ENCODE measurements around the gene DENND1B. TPM values are rescaled to one million over a fixed set of nuclear protein-coding genes. Genes with fewer than 3 reads are reported as not detected.

Gene DENND1B
- total and polyA plus RNA-seq, 2 of the 13 experiments (the other 11 are each of a cell fraction or from before 2014, with no cell fraction given), result 2.6 to 5.7 TPM

DNA sequence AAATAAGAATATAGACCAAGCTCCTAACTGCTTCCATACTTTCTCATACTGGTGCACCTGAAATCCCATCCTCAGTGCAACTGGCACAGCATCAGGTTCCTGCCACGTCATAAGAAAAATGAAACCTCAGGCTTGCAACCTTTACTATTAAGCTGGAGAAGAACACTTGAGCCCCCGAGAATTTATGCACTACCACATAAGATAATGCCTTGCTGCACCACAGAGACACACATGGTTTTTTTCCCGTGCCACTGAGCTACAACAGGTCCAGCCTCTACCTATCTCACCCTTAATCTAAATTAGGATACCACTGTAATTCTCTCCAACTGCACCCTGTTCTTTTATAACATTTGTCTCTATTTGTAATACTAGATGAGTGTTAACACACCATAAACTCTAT is 174.5 kb downstream of the DENND1B start:
- FAIRE-seq, result no peak
- H4K20me1 ChIP-seq (ENCODE audit: insufficient read depth, low read length), result no peaks in the 10 kb centered on the region
- no peaks in the 10 kb centered on the region for H3K9me3 ChIP-seq (ENCODE audit: low read length)
- H3K79me2 ChIP-seq (ENCODE audit: insufficient read depth, low read length), result no peaks in the 10 kb centered on the region
- no peaks in the 10 kb centered on the region for H3K27me3 ChIP-seq (ENCODE audit: control insufficient read depth in 1 of 2, insufficient read depth in 2 of 2, low read length in 2 of 2)
- ChIA-PET POLR2A (no interaction called here), CTCF (ENCODE audit: low intra/inter-chr PET ratio, low total read pairs) (no interaction called here)
- H2AFZ ChIP-seq (ENCODE audit: low read length), result no peak overlapping the region
- intact Hi-C loops (cut with micrococcal nuclease; ENCODE audit: unreplicated experiment) (no loop called here), in situ Hi-C loops (cut with HindIII; ENCODE audit: extremely low pct_ligation_motif_present, low pct_unique_long_range_greater_than_20kb) (no loop called here)
- no peak overlapping the region for H3K27ac ChIP-seq (ENCODE audit: extremely low read length, insufficient read depth, low read length)
- WGBS (ENCODE audit: low lambda C conversion rate), result 93% methylated on average over 3 of the region's 3 CpGs
- TF ChIP-seq ATRX (CRISPR knock-in tag; IDR thresholded peaks at IDR 0.05; ENCODE audit: borderline replicate concordance), result no peak
- no peak for DNase-seq (ENCODE audit: low spot score)
- H3K4me3 ChIP-seq (replicated peaks in 1 of 3; ENCODE audit: insufficient read depth in 1 of 3, low read depth in 2 of 3, low read length in 3 of 3), result no peak overlapping the region
- no peak for ATAC-seq
- H3K36me3 ChIP-seq (replicated peaks in 1 of 2; ENCODE audit: control insufficient read depth in 1 of 2, insufficient read depth in 2 of 2, low read length in 2 of 2), result no peaks in the 10 kb centered on the region
- no peak overlapping the region for H3K9ac ChIP-seq (ENCODE audit: insufficient read depth, low read depth, low read length)
- no TSS peak for BruUV-seq (replicated peaks)
- H3K4me1 ChIP-seq (ENCODE audit: insufficient read depth, low read length), result peaks cover 8% of the 10 kb centered on the region; the same call in 1 of the 2 replicates
- no peak overlapping the region for H3K4me2 ChIP-seq (ENCODE audit: low read depth, low read length)

GRCh38 chr1:197599789-197600188 is 175.5 kb downstream of the DENND1B start:
- CTCF ChIA-PET (ENCODE audit: low intra/inter-chr PET ratio, low total read pairs), result no interaction called here
- H3K79me2 ChIP-seq (ENCODE audit: insufficient read depth, low read length), result no peaks in the 10 kb centered on the region
- DNase-seq (ENCODE audit: low spot score) (no peak), FAIRE-seq (no peak), ATAC-seq (no peak)
- H3K4me2 ChIP-seq (ENCODE audit: low read depth, low read length), result no peak overlapping the region
- H2AFZ ChIP-seq (ENCODE audit: low read length), result no peak overlapping the region
- POLR2A ChIA-PET, result no interaction called here
- H3K27ac ChIP-seq (ENCODE audit: extremely low read length, insufficient read depth, low read length), result no peak overlapping the region
- in situ Hi-C loops (cut with HindIII; ENCODE audit: extremely low pct_ligation_motif_present, low pct_unique_long_range_greater_than_20kb) (no loop called here), intact Hi-C loops (cut with micrococcal nuclease; ENCODE audit: unreplicated experiment) (no loop called here)
- no TSS peak for BruUV-seq (replicated peaks)
- no peaks in the 10 kb centered on the region for H3K9me3 ChIP-seq (ENCODE audit: low read length)
- H4K20me1 ChIP-seq (ENCODE audit: insufficient read depth, low read length), result no peaks in the 10 kb centered on the region
- H3K4me1 ChIP-seq (ENCODE audit: insufficient read depth, low read length), result peaks cover 8% of the 10 kb centered on the region; the same call in 1 of the 2 replicates
- no peak overlapping the region for H3K4me3 ChIP-seq (replicated peaks in 1 of 3; ENCODE audit: insufficient read depth in 1 of 3, low read depth in 2 of 3, low read length in 3 of 3)
- no peak overlapping the region for H3K9ac ChIP-seq (ENCODE audit: insufficient read depth, low read depth, low read length)
- 79% methylated on average over 3 of the region's 3 CpGs for WGBS (ENCODE audit: low lambda C conversion rate)
- no peaks in the 10 kb centered on the region for H3K36me3 ChIP-seq (replicated peaks in 1 of 2; ENCODE audit: control insufficient read depth in 1 of 2, insufficient read depth in 2 of 2, low read length in 2 of 2)
- no peaks in the 10 kb centered on the region for H3K27me3 ChIP-seq (ENCODE audit: control insufficient read depth in 1 of 2, insufficient read depth in 2 of 2, low read length in 2 of 2)
- TF ChIP-seq ZNF10 (CRISPR knock-in tag; IDR thresholded peaks at IDR 0.05; ENCODE audit: borderline replicate concordance, low read depth) (no peak), BATF2 (CRISPR knock-in tag; IDR thresholded peaks at IDR 0.05) (no peak), MAFK (conservative IDR thresholded peaks at IDR 0.05 in 1 of 2, IDR thresholded peaks at IDR 0.05 in 1 of 2; ENCODE audit: low read length in 2 of 2) (no peak), ZNF281 (CRISPR knock-in tag; IDR thresholded peaks at IDR 0.05; ENCODE audit: borderline replicate concordance) (no peak), SIX1 (CRISPR knock-in tag; IDR thresholded peaks at IDR 0.05; ENCODE audit: borderline replicate concordance) (no peak), TBL1XR1 (IDR thresholded peaks at IDR 0.05; ENCODE audit: borderline replicate concordance, low read length, partially characterized antibody) (no peak), HNRNPLL (IDR thresholded peaks at IDR 0.05; ENCODE audit: low read depth, low read length, poor library complexity, severe bottlenecking) (no peak), GMEB2 (CRISPR knock-in tag; IDR thresholded peaks at IDR 0.05; ENCODE audit: low read depth) (no peak), ZFP36L2 (CRISPR knock-in tag; IDR thresholded peaks at IDR 0.05) (no peak), JARID2 (CRISPR knock-in tag; IDR thresholded peaks at IDR 0.05; ENCODE audit: insufficient replicate concordance) (no peak), ATF7-NPFF (CRISPR knock-in tag; IDR thresholded peaks at IDR 0.05; ENCODE audit: low read depth) (no peak)
- TF ChIP-seq, protein P1, sequence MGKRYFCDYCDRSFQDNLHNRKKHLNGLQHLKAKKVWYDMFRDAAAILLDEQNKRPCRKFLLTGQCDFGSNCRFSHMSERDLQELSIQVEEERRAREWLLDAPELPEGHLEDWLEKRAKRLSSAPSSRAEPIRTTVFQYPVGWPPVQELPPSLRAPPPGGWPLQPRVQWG (CRISPR knock-in tag; IDR thresholded peaks at IDR 0.05; ENCODE audit: borderline replicate concordance, low read depth), result no peak
